OCI-LY7 (cell line): ENCODE results near the gene PNPT1. TPM values are rescaled to one million over a fixed set of nuclear protein-coding genes. Genes with fewer than 3 reads are reported as not detected.

Source experiments
- BruUV-seq: library from RNA; stranded (reverse); fragments of 400-500 nt; replicated peaks from 2 replicates; lab custom pipeline; 2021; lab: Mats Ljungman, UMichigan
- CTCF ChIA-PET: fragments of 300-600 bp; sonication (Branson Sonifier 250); formaldehyde crosslinking; loops from one replicate; lab custom pipeline; 2022; ENCODE audit warnings: antibody characterized with exemption; ENCODE audit not compliant: unreplicated experiment; lab: Charles Lee
- POLR2A ChIA-PET: fragments of 300-600 bp; sonication (Branson Sonifier 250); formaldehyde crosslinking; loops from one replicate; lab custom pipeline; 2022; ENCODE audit warnings: antibody characterized with exemption; lab: Charles Lee
- DNase-seq: peaks from one replicate; pipeline ENCODE4 v3.0.0-alpha.2; 2015; ENCODE audit warnings: low spot score
- H2AFZ ChIP-seq: fragments of 200-600 bp; sonication (generic), shearing (Covaris generic); 2 replicates; pipeline ENCODE4 v1.6.1; 2014; ENCODE audit warnings: mild to moderate bottlenecking, antibody characterized with exemption, low read length, moderate library complexity
- H3K27ac ChIP-seq: fragments of 200-600 bp; sonication (generic); 2 replicates; pipeline ENCODE4 v1.5.1; 2014; ENCODE audit warnings: mixed run types, low read depth, mild to moderate bottlenecking, moderate library complexity, low read length, inconsistent platforms; ENCODE audit not compliant: poor library complexity, severe bottlenecking
- H3K36me3 ChIP-seq: fragments of 200-600 bp; sonication (generic); 2 replicates; pipeline ENCODE4 v1.6.1; 2014; ENCODE audit warnings: mild to moderate bottlenecking, antibody characterized with exemption, low read length, moderate library complexity, mixed read lengths; ENCODE audit not compliant: insufficient read depth
- H3K4me1 ChIP-seq: fragments of 200-600 bp; sonication (generic); 2 replicates; pipeline ENCODE4 v1.5.1; 2014; ENCODE audit warnings: mild to moderate bottlenecking, low read length; ENCODE audit not compliant: insufficient read depth, poor library complexity, severe bottlenecking
- H3K4me2 ChIP-seq: fragments of 200-600 bp; sonication (generic); 2 replicates; pipeline ENCODE4 v1.6.1; 2014; ENCODE audit warnings: mild to moderate bottlenecking, low read length
- H3K4me3 ChIP-seq: fragments of 200-600 bp; sonication (generic); 2 replicates; pipeline ENCODE4 v1.5.1; 2014; ENCODE audit warnings: mild to moderate bottlenecking, low read depth, low read length; ENCODE audit not compliant: poor library complexity, severe bottlenecking
- H3K79me2 ChIP-seq: fragments of 200-600 bp; sonication (generic); 2 replicates; pipeline ENCODE4 v1.6.1; 2016; ENCODE audit warnings: low read depth, mild to moderate bottlenecking, low read length, moderate library complexity, mixed read lengths; ENCODE audit not compliant: insufficient read depth
- H3K9me2 ChIP-seq: fragments of 200-600 bp; sonication (generic); 2 replicates; pipeline ENCODE4 v1.6.1; 2016; ENCODE audit warnings: mild to moderate bottlenecking, low read length, mixed read lengths; ENCODE audit not compliant: insufficient read depth
- H3K9me3 ChIP-seq: fragments of 200-600 bp; sonication (generic); 2 replicates; pipeline ENCODE4 v1.6.1; 2014; ENCODE audit warnings: mild to moderate bottlenecking, mixed run types, low read length, mixed read lengths
- H4K20me1 ChIP-seq: fragments of 200-600 bp; sonication (generic); 2 replicates; pipeline ENCODE4 v1.6.1; 2014; ENCODE audit warnings: mild to moderate bottlenecking, antibody characterized with exemption, low read length, moderate library complexity, mixed read lengths; ENCODE audit not compliant: insufficient read depth
- CTCF ChIP-seq: fragments of 200-600 bp; sonication (generic); conservative IDR thresholded peaks from 2 replicates; pipeline ENCODE4 v1.5.1; 2014; ENCODE audit warnings: mild to moderate bottlenecking, antibody characterized with exemption, low read length, moderate library complexity, mixed read lengths
- EZH2phosphoT487 ChIP-seq: fragments of 200-600 bp; sonication (generic); IDR thresholded peaks from 2 replicates; pipeline ENCODE4 v1.6.1; 2018; ENCODE audit warnings: low read depth, borderline replicate concordance, mild to moderate bottlenecking, mixed run types, antibody characterized with exemption, low read length, moderate library complexity, mixed read lengths
- intact Hi-C: fragments of 100-400 bp; cut with micrococcal nuclease; formaldehyde crosslinking; loops from one replicate; pipeline ENCODE4 v1.10.0; 2022; ENCODE audit not compliant: unreplicated experiment
- total RNA-seq, 2 experiments: library from RNA; depleted of rRNA in 1 of 2; stranded (reverse); fragments of >200 nt in 1 of 2; shearing (Covaris generic) in 1 of 2; gene quantifications; 2 replicates each; pipeline ENCODE4 v1.2.3, GENCODE V29; 2014 to 2022

PNPT1 gene
- total RNA-seq, 2 experiments from 2014 or later: 35.1 to 45.0 TPM

- ChIA-PET CTCF (no interaction called here), POLR2A (no interaction called here)
- no peak for DNase-seq
- H4K20me1 ChIP-seq: no peaks in the 10 kb centered on the region
- H3K4me2 ChIP-seq: no peak overlapping the region
- TF ChIP-seq EZH2phosphoT487: no peak
- no peak for TF ChIP-seq CTCF
- BruUV-seq: no TSS peak
- no peak overlapping the region for H2AFZ ChIP-seq
- H3K27ac ChIP-seq: no peak overlapping the region
- no peaks in the 10 kb centered on the region for H3K9me2 ChIP-seq
- intact Hi-C loops: no loop called here
- H3K4me3 ChIP-seq: no peak overlapping the region
- no peaks in the 10 kb centered on the region for H3K4me1 ChIP-seq
- H3K79me2 ChIP-seq: no peaks in the 10 kb centered on the region
- no peaks in the 10 kb centered on the region for H3K36me3 ChIP-seq
- no peaks in the 10 kb centered on the region for H3K9me3 ChIP-seq
Observed at GRCh38 chr2:55734726-55735125, 41.1 kb upstream of the PNPT1 start.

- H3K9me3 ChIP-seq: no peaks in the 10 kb centered on the region
- POLR2A ChIA-PET: interaction anchor here (0.5 to 0.7 kb wide), 2 partner anchors 231 to 1441 kb away, joined by 3 read pairs; no protein-coding TSS in a partner anchor
- no peak overlapping the region for H2AFZ ChIP-seq
- no peak for TF ChIP-seq CTCF
- TF ChIP-seq EZH2phosphoT487: no peak
- no peak overlapping the region for H3K4me3 ChIP-seq
- CTCF ChIA-PET: no interaction called here
- intact Hi-C loops: no loop called here
- H3K27ac ChIP-seq: no peak overlapping the region
- no TSS peak for BruUV-seq
- H3K9me2 ChIP-seq: no peaks in the 10 kb centered on the region
- no peak overlapping the region for H3K4me2 ChIP-seq
- H3K4me1 ChIP-seq: no peaks in the 10 kb centered on the region
- H4K20me1 ChIP-seq: no peaks in the 10 kb centered on the region
- H3K36me3 ChIP-seq: no peaks in the 10 kb centered on the region
- no peak for DNase-seq
- no peaks in the 10 kb centered on the region for H3K79me2 ChIP-seq
Observed at GRCh38 chr2:55733335-55733734, 39.7 kb upstream of the PNPT1 start.

GRCh38 chr2:55732854-55733253 lies 39.2 kb upstream of the PNPT1 start:
- Histone ChIP-seq H3K9me3 (no peaks in the 10 kb centered on the region), H3K36me3 (no peaks in the 10 kb centered on the region), H3K27ac (no peak overlapping the region), H3K4me1 (no peaks in the 10 kb centered on the region), H3K4me2 (no peak overlapping the region), H3K9me2 (no peaks in the 10 kb centered on the region), H2AFZ (no peak overlapping the region), H4K20me1 (no peaks in the 10 kb centered on the region), H3K79me2 (no peaks in the 10 kb centered on the region), H3K4me3 (no peak overlapping the region)
- intact Hi-C loops: no loop called here
- ChIA-PET CTCF (no interaction called here), POLR2A (interaction anchor here (0.5 kb wide), 1 partner anchor 1441 kb away, joined by 3 read pairs; no protein-coding TSS in a partner anchor)
- no TSS peak for BruUV-seq
- DNase-seq: no peak
- TF ChIP-seq CTCF (no peak), EZH2phosphoT487 (no peak)
